HG03565 (cell line): Measurements from ENCODE around the gene GRID1.
A peak's percentile ranks its signal among the peaks of the same experiment; 100 is the strongest.

Experiments
- ATAC-seq: cut with Tn5 transposase; IDR thresholded peaks from one replicate; pipeline ENCODE4 v1.9.1; 2021; ENCODE audit warnings: mild to moderate bottlenecking, moderate library complexity; ENCODE audit not compliant: unreplicated experiment

GRID1 gene

DNA sequence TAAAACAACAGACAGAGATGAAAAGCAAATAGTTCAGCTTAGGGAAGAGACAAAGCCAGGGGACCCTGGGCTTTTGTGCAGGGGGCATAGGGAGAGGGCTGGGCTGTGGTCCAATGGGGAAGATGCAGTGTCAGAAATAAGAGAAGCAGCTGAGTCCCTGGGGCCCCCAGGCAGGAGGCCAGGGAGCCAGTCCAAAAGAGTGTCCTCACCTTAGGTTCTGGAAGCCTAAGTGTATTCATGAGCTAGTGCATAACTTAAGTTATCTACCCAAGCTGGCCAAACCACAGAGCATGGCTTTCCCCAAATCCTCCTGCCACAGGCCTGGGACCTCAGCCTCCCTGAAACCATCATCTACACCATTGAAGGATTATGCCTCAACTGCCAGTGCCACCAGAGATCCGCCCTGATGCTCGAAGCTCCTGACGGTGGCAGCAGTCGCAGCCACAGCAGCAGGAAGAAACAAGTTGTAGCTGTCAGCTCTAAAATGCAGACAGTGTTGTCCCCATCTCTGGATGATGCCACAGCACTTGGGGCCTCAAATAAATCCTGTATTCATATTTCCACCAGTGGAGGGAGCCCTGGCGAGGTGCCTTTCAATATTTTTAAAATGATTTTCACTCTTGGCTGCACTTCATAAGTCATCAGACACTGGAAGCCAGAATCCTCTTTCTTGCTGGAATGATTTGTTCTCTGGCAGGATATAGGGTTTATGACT is 574.6 kb downstream of the GRID1 start:
- ATAC-seq = no peak

- no peak for ATAC-seq
These were observed 576.4 kb downstream of the GRID1 start for GRCh38 chr10:85789982-85790789.

DNA sequence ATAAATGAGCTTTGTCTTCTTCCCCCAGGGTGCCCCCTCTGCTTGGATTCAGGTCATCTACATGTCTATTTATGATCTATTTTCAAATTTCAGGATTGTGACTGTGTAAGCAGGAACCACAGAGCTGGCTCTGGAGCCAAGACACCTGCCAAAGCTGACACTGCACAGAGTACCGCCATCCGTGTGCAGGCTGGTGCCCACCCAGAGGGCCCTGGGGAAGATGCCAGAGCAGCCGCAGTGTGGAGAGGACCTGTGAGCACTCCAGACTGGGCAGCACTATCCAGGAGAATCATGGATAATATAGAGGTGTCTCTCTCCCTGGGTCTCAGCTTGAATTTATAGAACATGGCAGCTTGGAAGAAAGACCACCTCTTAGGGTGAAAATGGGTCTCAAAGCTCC is 577.5 kb downstream of the GRID1 start:
- ATAC-seq = no peak

DNA sequence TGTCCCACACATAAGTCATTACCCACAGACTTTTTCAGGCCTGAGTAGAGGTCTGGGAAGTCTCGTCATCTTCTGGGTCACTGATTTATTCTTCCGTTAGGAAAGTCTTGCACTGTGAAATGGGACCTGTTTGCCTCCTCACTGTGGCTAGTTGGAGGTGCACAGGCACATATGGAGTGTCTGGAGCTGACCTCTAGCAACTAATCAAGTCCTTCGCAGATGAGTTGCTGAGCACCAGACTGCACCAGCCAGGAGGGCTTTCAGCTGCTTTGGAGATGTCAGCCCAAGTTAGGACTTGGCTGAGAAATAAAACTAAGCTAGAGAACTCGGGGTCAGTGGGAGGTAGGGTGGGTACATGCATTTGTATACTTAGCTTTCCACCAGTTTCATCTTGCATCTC is 578.0 kb downstream of the GRID1 start:
- no peak for ATAC-seq

GRCh38 chr10:85787881-85788280 is 578.7 kb downstream of the GRID1 start:
- ATAC-seq = no peak

GRCh38 chr10:85787393-85787792 is 579.2 kb downstream of the GRID1 start:
- no peak for ATAC-seq

- no peak for ATAC-seq
These were observed 580.1 kb downstream of the GRID1 start for GRCh38 chr10:85786401-85786899.

DNA sequence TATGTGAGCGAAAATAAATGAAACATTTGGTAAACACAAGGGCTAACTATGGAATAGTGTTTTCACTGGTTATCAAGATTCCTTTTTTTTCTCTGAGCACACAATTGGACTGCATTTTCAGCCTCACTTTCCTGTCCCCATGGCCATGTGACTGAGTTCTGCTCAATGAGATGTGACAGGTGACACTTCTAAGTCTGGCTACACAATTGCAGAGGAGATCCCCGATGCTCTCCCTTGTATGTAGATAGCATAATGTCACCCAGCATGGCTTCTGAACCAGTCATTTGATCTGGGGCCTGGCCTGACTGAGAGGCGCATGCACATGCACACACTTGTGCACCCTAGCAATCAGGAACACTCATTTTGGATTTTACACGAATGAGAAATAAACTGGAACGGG is 581.8 kb downstream of the GRID1 start:
- ATAC-seq = no peak

GRCh38 chr10:85781404-85781803 is 585.2 kb downstream of the GRID1 start:
- ATAC-seq = no peak

DNA sequence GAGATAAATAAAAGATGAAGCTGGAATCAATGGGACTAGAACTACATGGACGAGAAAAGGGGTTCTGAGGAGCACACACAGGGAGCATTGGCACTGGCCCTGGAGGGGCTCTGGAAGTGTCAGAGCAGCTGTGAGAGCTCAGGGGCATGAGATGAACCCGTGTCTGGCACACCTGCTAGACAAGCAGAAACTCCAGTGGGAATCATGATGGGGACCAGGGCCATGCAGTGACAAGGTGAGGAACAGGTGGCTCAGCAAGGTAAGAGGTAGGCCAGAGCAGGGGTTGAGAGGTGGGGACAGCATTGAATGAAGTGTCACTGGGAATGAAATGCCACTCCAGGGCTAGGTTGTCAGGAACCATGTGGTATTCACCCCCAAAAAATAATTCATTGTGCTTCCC is 588.5 kb downstream of the GRID1 start:
- ATAC-seq = no peak

GRCh38 chr10:85767891-85768290 is 598.7 kb downstream of the GRID1 start:
- no peak for ATAC-seq

GRCh38 chr10:85764108-85764507 is 602.5 kb downstream of the GRID1 start:
- no peak for ATAC-seq

DNA sequence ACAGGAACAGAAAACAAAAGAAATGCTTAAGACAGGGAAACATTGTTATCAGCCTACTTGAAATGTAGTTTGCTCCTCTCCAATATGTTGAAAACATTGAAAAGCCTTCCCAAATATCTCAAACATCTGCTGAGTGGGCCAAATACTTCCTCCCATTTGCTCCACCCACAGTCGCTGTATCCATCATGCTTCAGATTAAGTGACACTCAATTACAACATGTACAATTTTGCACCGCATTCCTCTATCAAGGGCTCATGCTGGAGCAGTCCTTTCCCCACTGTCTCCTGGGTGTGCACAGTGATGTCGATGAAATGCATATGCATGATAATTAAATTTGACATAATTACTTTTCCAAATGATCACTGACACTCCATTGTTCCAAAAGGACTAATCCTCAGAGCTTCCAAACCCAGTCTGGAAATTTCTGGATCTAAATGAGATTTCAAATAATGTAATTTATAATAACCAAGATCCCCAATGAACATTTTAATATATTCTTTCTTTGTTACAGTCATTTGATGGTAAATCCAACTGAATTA is 604.6 kb downstream of the GRID1 start:
- ATAC-seq = no peak

DNA sequence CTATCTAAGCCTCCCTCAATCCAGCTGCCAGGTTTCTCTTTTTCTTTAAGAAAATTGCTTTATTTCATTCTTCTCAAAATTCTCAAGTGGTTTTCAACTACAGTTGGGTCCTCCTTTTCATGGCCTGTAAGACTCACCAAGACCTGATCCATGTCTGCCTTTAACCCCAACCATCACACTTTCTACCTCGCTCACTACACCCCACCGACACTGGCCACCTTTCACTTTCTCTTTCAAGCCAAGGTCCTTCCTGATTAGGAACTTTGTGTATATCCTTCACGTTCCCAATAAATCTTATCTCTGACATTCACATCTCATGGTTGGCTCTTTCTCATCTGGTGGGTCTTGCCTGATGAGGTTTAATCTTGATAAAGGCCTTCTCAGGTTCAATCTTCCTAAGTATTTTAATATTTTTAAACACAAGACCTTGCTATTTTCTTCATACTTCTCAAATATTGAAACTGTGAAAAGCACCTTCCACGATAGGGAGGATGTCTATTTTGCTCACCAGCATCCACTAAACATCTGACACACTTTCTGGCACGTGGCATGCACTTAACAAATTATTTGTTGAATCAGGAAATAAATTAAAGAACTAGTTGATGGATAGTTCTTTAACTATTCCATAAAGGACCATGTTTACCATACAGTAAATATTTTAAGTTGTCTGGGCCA is 624.8 kb downstream of the GRID1 start:
- peak; percentile 87 for ATAC-seq

GRCh38 chr10:85735997-85736396 is 630.6 kb downstream of the GRID1 start:
- no peak for ATAC-seq

- no peak for ATAC-seq
These were observed 631.8 kb downstream of the GRID1 start for GRCh38 chr10:85734791-85735190.

- no peak for ATAC-seq
These were observed 642.4 kb downstream of the GRID1 start for GRCh38 chr10:85724215-85724614.

- no peak for ATAC-seq
These were observed 645.5 kb downstream of the GRID1 start for GRCh38 chr10:85720931-85721590.

DNA sequence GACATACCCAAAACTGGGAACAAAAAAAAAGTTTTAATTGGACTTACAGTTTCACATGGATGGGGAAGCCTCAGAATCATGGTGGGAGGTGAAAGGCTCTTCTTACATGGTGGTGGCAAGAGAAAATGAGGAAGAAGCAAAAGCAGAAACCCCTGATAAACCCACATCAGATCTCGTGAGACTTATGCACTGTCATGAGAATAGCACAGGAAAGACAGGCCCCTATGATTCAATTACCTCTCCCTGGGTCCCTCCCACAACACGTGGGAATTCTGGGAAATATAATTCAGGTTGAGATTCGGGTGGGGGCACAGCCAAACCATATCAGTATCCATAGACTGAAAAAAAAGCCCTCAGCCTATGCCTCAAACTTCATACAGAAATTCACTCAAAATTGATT is 647.2 kb downstream of the GRID1 start:
- ATAC-seq = no peak

- no peak for ATAC-seq
These were observed 652.7 kb downstream of the GRID1 start for GRCh38 chr10:85713885-85714284.

DNA sequence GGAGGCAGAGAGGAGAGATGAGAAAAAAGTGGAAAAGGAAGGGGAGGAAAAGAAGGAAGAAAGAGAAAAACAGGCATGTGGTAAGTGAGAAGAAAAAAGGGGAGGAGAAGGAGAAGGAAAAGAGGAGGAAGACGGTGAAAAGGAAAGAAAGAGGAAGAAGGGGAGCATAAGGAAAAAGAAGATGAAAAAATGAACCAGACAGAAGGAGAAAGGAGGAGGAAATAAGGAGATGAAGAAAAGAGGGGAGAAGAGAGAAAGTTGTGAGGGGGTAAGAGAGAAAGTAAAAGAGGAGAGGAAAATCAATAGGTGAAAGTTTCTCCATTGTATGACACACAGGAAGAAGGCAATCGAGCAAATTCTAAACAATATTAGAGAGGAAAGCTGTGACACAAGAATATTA is 663.8 kb downstream of the GRID1 start:
- no peak for ATAC-seq
